ENCODE results near the gene PPP5C.
"Not testable (repeated sequence)": the region's sequence is repeated elsewhere in the genome, so short reads cannot be mapped to it uniquely, and the experiment has no call there.

The PPP5C gene

GRCh38 chr19:46386151-46386550, 39.3 kb downstream of the PPP5C start:
- DNase-seq (ENCODE audit: low spot score), result no peak

- no peak for DNase-seq (ENCODE audit: low spot score)
These were observed 40.3 kb downstream of the PPP5C start for GRCh38 chr19:46386996-46387712.

GRCh38 chr19:46387713-46388130, 40.8 kb downstream of the PPP5C start:
- no peak for DNase-seq (ENCODE audit: low spot score)

GRCh38 chr19:46388311-46389095, 41.6 kb downstream of the PPP5C start:
- no peak for DNase-seq (ENCODE audit: low spot score)

GRCh38 chr19:46390121-46390858, 43.4 kb downstream of the PPP5C start:
- no peak for DNase-seq (ENCODE audit: low spot score)

- DNase-seq (ENCODE audit: low spot score), result no peak
These were observed 44.0 kb downstream of the PPP5C start for GRCh38 chr19:46390866-46391265.

GRCh38 chr19:46391296-46392251, 44.7 kb downstream of the PPP5C start:
- no peak for DNase-seq (ENCODE audit: low spot score)

GRCh38 chr19:46392252-46392801, 45.4 kb downstream of the PPP5C start:
- DNase-seq (ENCODE audit: low spot score), result no peak

GRCh38 chr19:46392837-46393236, 46.0 kb downstream of the PPP5C start:
- DNase-seq (ENCODE audit: low spot score), result no peak

GRCh38 chr19:46393456-46394401, 46.8 kb downstream of the PPP5C start:
- no peak for DNase-seq (ENCODE audit: low spot score)

GRCh38 chr19:46394402-46394797, 47.5 kb downstream of the PPP5C start:
- peak; percentile 26 for DNase-seq (ENCODE audit: low spot score)

- not testable (repeated sequence) for DNase-seq (ENCODE audit: low spot score)
These were observed 51.1 kb downstream of the PPP5C start for GRCh38 chr19:46397801-46398479.

GRCh38 chr19:46402725-46403124, 55.8 kb downstream of the PPP5C start:
- no peak for DNase-seq (ENCODE audit: low spot score)

GRCh38 chr19:46404055-46404752, 57.3 kb downstream of the PPP5C start:
- DNase-seq (ENCODE audit: low spot score), result no peak

GRCh38 chr19:46404753-46405468, 58.0 kb downstream of the PPP5C start:
- no peak for DNase-seq (ENCODE audit: low spot score)

GRCh38 chr19:46406976-46407375, 60.1 kb downstream of the PPP5C start:
- DNase-seq (ENCODE audit: low spot score), result no peak

GRCh38 chr19:46407856-46408663, 61.2 kb downstream of the PPP5C start:
- DNase-seq (ENCODE audit: low spot score), result no peak

Measured in NAMALWA (cell line).